IMR-90 (cell line): ENCODE data around the gene PILRA.
"Not testable (repeated sequence)": the region's sequence is repeated elsewhere in the genome, so short reads cannot be mapped to it uniquely, and the experiment has no call there.

Source experiments
- CEBPB ChIP-seq: IDR thresholded peaks from 2 replicates; pipeline ENCODE4 v1.6.1; 2012; ENCODE audit warnings: low read depth, low read length, improper control_type of control experiment
- POLR2A ChIP-seq: IDR thresholded peaks from 2 replicates; pipeline ENCODE4 v1.6.1; 2012; ENCODE audit warnings: mild to moderate bottlenecking, low read depth, low read length
- RCOR1 ChIP-seq: IDR thresholded peaks from 2 replicates; pipeline ENCODE4 v1.6.1; 2012; ENCODE audit warnings: mild to moderate bottlenecking, low read length, improper control_type of control experiment; ENCODE audit not compliant: insufficient replicate concordance
- RFX5 ChIP-seq: IDR thresholded peaks from 2 replicates; pipeline ENCODE4 v1.8.0; 2012; ENCODE audit warnings: low read depth, mild to moderate bottlenecking, low read length, moderate library complexity
- TF ChIP-seq, protein P1 (sequence below): conservative IDR thresholded peaks from 2 replicates; pipeline ENCODE4 v1.5.1; 2012; ENCODE audit warnings: mild to moderate bottlenecking, low read depth, low read length, improper control_type of control experiment
- TF ChIP-seq, protein P2 (sequence below): fragments of 150-350 bp; IDR thresholded peaks from 2 replicates; pipeline ENCODE4 v1.6.1; 2016; ENCODE audit warnings: low read depth, mild to moderate bottlenecking, low read length, moderate library complexity, borderline replicate concordance
- TF ChIP-seq, protein P3 (sequence below): fragments of 150-350 bp; IDR thresholded peaks from 2 replicates; pipeline ENCODE4 v1.6.1; 2017; ENCODE audit warnings: mild to moderate bottlenecking, antibody characterized with exemption, low read length, low read depth

DNA sequence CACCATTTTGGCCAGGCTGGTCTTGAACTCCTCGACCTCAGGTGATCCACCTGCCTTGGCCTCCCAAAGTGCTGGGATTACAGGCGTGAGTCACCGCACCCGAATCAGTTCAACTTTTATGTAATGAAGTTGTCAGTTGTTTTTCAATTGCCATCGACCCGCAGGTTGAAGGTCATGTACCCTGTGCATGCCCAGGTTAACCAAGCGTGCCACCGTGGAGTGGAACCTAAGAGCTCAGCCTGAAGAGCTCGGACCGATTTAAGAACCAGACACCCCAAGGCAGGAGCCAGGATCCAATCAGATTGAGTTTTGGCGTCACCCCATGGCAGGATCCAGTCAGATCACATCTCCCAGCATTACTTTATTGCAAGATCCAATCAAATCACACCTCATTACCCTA lies 46.4 kb upstream of the PILRA start:
- TF ChIP-seq, protein P1, sequence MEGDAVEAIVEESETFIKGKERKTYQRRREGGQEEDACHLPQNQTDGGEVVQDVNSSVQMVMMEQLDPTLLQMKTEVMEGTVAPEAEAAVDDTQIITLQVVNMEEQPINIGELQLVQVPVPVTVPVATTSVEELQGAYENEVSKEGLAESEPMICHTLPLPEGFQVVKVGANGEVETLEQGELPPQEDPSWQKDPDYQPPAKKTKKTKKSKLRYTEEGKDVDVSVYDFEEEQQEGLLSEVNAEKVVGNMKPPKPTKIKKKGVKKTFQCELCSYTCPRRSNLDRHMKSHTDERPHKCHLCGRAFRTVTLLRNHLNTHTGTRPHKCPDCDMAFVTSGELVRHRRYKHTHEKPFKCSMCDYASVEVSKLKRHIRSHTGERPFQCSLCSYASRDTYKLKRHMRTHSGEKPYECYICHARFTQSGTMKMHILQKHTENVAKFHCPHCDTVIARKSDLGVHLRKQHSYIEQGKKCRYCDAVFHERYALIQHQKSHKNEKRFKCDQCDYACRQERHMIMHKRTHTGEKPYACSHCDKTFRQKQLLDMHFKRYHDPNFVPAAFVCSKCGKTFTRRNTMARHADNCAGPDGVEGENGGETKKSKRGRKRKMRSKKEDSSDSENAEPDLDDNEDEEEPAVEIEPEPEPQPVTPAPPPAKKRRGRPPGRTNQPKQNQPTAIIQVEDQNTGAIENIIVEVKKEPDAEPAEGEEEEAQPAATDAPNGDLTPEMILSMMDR = not testable (repeated sequence)
- TF ChIP-seq RFX5, CEBPB, POLR2A, RCOR1: not testable (repeated sequence)
- TF ChIP-seq, protein P2, sequence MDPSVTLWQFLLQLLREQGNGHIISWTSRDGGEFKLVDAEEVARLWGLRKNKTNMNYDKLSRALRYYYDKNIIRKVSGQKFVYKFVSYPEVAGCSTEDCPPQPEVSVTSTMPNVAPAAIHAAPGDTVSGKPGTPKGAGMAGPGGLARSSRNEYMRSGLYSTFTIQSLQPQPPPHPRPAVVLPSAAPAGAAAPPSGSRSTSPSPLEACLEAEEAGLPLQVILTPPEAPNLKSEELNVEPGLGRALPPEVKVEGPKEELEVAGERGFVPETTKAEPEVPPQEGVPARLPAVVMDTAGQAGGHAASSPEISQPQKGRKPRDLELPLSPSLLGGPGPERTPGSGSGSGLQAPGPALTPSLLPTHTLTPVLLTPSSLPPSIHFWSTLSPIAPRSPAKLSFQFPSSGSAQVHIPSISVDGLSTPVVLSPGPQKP = not testable (repeated sequence)
- TF ChIP-seq, protein P3, sequence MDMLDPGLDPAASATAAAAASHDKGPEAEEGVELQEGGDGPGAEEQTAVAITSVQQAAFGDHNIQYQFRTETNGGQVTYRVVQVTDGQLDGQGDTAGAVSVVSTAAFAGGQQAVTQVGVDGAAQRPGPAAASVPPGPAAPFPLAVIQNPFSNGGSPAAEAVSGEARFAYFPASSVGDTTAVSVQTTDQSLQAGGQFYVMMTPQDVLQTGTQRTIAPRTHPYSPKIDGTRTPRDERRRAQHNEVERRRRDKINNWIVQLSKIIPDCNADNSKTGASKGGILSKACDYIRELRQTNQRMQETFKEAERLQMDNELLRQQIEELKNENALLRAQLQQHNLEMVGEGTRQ = not testable (repeated sequence)
